HG02759 (cell line): ENCODE results near the gene EPHA8.

Experiments
- ATAC-seq: cut with Tn5 transposase; IDR thresholded peaks from one replicate; pipeline ENCODE4 v1.9.1; 2021; ENCODE audit warnings: mild to moderate bottlenecking, moderate library complexity; ENCODE audit not compliant: unreplicated experiment

EPHA8 gene

DNA sequence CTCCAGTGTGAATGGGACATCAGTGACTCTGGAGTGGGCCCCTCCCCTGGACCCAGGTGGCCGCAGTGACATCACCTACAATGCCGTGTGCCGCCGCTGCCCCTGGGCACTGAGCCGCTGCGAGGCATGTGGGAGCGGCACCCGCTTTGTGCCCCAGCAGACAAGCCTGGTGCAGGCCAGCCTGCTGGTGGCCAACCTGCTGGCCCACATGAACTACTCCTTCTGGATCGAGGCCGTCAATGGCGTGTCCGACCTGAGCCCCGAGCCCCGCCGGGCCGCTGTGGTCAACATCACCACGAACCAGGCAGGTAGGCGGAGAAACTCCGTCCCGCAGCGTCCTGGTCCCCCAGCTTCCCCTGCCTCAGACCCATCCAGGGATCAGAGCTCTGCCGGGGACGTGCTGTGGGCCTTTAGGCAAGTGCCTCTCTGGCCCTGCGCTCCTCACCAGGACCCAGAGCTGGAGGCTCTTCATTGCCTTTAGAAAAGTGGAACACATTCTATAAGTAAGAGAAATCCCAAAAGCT, 25.7 kb downstream of the EPHA8 start:
- ATAC-seq, result no peak

DNA sequence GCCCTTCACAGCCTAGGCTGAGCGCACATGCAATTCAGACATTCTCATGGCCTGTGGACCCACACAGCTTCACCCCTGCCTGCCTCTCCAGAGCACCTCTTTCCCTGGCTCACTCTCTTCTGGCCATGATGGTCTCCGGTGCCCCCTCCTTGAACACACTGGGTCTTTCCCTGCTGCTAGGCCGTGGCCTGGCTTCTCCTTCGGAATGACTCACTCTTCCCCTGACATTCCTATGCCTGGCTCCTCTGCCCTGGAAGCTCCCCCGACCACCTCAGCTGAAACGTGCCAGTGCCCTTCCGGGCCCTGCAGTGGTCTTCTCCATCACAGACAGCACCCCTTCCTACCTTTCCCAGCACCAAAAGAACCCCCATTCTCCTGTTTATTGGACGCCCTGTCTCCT, 28.3 kb downstream of the EPHA8 start:
- ATAC-seq, result no peak

DNA sequence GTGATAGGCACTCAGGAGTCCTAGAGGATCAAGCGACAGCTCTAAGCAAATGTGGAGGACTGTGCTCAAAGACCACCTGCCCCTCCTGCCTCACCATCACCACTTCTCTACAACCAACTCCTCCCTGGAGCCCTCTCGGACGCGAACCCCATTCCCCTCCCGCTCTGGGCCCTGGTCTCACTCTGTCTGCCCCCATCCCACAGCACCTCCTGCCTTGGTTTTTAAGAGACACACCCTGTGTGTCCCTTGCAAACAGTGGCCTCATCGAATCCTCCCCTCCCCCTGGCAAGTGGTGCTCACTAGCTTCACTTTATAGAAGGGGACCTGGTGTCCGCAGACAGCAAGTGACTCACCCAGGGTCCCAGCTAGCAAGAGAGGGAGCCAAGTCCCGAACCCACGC, 28.8 kb downstream of the EPHA8 start:
- ATAC-seq, result no peak

DNA sequence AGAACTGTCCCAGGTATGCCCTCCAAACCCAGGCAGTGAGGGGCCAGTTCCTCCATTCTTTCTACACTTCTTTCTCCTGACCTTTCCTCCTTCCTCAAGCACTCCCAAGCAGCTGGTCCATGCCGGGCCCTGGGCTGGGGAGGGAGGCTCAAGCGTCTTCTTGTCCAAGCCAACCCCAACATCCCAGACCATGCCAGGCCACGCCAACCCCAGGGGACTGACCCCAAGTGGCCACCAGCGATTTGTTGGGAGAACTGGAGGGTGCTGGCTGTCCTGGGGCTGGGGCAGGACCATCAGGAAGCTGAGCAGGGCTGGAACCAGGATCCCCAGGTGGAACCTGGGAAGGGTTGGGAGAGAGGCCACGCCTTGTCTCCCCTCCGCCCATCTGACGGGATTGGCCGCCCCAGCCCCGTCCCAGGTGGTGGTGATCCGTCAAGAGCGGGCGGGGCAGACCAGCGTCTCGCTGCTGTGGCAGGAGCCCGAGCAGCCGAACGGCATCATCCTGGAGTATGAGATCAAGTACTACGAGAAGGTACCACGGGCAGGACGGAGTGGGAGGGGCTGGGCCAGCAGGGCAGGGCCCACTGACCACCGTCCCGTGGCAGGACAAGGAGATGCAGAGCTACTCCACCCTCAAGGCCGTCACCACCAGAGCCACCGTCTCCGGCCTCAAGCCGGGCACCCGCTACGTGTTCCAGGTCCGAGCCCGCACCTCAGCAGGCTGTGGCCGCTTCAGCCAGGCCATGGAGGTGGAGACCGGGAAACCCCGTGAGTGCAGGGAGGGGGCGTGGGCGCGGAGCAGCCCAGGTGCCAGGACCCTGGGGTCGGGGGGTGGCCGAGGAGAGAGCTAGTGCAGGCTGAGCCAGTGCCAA, 29.9 kb downstream of the EPHA8 start:
- no peak for ATAC-seq

DNA sequence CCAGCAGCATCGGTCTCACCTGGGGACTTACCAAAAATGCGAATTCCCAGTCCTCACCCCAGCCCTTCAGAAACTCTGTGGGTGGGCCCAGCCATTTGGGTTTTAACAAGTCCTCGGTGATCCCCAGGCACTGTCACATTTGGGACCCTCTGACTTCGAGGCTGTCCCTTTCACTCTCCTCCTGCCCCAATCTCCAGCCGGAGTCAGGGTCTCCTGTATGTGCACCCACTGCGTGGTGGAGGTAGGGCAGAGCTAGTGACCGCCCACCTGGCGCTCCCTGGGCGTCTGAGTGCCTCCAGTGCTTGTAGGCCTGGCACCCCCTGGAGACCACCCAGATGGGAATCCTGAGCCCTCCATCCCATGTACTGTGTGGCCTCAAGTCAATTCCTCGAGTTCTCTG, 31.1 kb downstream of the EPHA8 start:
- ATAC-seq, result no peak

DNA sequence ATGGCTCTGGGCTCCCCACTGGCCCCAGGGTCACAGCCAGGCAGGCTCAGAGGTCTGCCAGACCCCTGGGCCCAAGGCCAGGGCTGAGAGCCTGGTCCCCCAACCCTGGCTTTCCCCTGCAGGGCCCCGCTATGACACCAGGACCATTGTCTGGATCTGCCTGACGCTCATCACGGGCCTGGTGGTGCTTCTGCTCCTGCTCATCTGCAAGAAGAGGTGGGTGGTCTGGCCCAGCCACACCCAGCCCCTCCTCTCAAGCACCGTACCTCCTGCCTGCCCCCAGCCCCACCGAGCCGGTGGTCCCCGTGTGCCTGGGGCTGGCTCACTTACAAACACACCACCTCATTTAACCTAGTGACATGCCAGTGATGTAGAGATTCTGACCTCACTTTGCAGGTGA, 31.8 kb downstream of the EPHA8 start:
- no peak for ATAC-seq

DNA sequence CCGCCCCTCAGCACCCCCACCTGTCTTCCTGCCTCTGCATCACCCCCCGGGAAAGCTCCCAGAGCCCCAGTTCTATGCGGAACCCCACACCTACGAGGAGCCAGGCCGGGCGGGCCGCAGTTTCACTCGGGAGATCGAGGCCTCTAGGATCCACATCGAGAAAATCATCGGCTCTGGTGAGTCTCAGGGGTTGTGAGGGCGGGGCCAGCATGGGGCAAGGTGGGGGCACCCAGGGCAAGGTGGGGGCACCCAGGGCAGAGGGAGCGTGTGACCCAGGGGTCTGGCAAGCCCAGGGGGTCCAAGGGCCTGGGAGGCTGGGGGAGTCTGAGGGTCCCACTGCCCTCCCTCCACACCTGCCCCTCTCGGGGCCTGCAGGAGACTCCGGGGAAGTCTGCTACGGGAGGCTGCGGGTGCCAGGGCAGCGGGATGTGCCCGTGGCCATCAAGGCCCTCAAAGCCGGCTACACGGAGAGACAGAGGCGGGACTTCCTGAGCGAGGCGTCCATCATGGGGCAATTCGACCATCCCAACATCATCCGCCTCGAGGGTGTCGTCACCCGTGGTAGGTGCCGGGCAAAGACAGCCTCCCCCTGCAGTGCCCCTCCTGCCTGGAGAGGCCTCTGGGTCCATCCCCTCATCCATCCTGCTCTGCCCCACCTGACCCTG, 34.1 kb downstream of the EPHA8 start:
- ATAC-seq, result no peak

DNA sequence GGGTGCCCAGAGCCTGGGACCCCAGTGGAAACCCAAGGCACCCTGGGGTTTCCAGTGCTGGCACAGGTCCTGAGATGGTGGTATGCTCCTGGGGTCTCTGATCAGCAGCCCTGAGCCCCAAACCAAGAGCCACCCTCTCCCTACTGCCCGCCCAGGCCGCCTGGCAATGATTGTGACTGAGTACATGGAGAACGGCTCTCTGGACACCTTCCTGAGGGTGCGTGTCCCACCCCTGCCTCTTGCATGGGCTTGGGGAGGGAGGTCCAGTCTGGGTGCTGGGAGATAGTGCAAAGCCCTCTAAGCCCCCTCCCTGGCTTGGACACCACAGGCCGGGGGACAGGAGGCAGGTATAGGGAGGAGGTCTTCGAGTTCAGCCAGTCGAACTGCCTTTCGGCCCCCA, 34.7 kb downstream of the EPHA8 start:
- no peak for ATAC-seq

DNA sequence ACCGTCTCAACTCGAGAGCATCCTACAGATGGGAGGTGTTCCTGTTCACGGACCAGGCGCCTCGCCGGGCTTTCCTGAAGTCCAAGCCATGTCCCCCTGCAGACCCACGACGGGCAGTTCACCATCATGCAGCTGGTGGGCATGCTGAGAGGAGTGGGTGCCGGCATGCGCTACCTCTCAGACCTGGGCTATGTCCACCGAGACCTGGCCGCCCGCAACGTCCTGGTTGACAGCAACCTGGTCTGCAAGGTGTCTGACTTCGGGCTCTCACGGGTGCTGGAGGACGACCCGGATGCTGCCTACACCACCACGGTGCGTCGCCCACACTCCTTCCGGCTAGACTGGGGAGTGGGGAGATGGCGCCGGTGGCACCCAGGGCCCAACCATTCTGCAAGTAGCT, 35.4 kb downstream of the EPHA8 start:
- no peak for ATAC-seq

DNA sequence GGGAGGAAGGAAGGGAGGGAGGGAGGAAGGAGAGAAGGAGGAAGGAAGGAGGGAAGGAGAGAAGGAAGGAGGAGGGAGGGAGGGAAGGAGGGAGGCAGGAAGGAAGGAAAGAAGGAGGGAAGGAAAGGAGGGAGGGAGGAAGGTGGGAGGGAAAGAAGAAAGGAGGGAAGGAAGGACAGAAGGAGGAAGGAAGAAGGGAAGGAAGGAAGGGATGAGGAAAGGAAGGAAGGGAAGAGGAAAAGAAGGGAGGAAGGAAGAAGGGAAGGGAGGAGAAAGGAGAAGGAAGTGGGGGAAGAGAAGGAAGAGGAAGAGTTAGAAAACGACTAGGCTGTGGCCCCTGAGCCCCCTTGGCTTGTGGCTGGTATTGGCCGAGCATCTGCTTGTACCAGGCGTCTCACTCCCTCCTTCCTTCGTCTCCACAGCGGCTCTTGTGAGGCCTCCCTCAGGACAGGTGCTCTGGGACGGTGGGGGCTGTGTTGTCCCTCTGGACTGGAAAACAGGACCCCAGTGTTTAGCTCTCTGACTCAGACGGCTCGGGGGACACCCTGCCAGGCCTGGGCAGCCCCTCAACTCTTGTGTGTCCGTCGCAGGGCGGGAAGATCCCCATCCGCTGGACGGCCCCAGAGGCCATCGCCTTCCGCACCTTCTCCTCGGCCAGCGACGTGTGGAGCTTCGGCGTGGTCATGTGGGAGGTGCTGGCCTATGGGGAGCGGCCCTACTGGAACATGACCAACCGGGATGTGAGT, 37.0 kb downstream of the EPHA8 start:
- no peak for ATAC-seq

DNA sequence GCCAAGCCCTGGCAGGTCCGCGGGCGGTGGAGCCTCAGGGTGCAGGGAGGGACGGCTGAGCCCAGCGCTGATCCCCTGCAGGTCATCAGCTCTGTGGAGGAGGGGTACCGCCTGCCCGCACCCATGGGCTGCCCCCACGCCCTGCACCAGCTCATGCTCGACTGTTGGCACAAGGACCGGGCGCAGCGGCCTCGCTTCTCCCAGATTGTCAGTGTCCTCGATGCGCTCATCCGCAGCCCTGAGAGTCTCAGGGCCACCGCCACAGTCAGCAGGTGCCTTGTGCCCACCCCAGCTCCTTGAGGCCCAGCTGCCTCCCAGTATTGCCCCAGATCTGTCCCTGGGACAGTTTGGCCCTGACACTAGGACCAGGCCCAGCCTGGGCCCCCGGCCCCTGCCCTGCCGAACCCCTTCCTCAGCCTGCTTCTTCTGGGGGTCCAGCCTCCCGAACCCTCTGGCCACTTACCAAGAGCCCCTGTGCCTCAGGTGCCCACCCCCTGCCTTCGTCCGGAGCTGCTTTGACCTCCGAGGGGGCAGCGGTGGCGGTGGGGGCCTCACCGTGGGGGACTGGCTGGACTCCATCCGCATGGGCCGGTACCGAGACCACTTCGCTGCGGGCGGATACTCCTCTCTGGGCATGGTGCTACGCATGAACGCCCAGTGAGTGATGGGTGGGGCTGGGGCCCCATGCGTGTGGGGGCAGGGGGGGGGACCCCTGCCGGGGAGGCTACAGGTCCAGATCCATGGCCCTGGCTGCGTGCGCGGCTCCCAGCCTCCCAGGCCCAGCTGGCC, 37.7 kb downstream of the EPHA8 start:
- ATAC-seq, result no peak

DNA sequence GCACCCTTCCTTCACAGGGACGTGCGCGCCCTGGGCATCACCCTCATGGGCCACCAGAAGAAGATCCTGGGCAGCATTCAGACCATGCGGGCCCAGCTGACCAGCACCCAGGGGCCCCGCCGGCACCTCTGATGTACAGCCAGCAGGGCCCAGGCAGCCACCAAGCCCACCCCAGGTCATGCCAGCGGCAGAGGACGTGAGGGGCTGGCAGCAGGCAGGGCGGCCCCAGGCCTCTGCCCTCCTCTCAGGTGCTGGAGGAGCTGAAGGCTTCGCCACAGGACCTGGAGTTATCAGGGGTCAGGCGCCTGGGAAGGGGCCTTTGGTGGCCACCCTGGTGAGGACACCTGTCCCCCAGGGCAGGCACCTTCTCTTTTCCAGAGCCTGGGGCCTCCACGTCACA, 38.3 kb downstream of the EPHA8 start:
- no peak for ATAC-seq

DNA sequence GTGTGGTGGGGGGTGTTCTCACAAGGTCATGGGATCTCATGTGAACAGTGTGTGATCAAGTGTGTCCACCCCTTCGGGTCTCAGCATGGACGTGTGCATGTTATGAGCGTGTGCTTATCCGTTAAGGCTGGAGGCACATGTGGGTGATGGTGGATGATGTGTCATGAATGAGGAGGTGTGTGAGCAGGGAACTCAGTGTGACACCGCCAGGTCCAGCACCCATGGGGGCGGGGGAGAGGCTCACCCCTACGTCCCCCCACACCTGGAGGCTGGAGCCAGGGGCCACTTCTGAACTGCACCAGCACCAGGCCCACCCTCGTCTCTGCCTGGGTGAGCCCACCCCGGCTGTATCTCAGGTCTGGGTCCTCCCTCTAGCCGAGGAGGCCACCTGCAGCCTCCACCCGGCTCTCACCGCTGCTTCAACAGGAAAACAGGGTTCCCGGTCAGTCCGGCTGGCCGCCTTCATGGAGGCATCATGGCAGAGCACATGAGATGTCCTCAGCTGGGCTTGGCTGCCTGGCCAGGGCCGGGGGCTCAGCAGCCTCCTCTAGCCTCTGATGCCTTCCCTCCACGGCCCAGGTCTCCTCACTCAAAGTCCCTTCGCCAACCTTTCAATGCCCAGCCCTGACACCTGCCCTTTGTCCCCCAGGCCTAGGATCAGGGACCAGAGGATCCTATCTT, 38.9 kb downstream of the EPHA8 start:
- ATAC-seq, result no peak

DNA sequence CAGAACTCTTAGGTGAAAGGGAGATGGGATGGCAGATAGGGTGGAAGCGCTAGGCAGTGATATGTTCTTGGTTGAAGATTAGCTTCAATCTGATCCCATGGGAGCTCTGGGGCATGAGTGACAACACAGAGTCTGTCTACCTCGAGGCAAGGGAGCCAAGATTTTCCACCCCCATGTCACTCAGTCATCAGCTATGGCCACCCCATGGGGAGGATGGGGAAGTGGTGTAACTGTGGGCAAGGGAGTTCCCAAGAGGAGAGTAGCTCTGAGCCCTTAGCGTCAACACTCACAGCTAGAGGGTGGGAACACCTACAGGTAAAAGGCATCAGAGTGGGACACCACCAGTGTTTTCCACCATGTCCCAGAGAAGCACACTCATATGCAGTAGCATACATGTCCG, 42.9 kb downstream of the EPHA8 start:
- no peak for ATAC-seq

DNA sequence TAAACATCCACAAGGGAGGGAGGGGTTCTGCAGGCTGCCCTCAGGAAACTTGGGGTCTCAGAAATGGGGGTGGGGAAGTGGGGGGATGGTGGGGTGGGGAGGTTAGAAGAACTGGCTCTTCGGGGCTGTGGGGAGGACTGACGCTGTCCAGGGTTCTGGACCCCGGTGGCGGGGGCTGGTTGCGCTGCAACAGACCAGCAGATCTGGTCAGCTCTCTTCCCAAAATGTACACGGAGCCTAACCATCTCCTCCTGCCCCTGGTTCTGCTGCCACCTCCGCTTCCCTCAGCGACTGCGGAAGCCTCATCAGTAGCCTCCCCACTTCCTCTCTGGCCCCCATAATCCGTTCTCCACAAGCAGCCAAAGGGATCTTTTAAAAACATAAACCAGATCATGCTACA, 43.9 kb downstream of the EPHA8 start:
- no peak for ATAC-seq

DNA sequence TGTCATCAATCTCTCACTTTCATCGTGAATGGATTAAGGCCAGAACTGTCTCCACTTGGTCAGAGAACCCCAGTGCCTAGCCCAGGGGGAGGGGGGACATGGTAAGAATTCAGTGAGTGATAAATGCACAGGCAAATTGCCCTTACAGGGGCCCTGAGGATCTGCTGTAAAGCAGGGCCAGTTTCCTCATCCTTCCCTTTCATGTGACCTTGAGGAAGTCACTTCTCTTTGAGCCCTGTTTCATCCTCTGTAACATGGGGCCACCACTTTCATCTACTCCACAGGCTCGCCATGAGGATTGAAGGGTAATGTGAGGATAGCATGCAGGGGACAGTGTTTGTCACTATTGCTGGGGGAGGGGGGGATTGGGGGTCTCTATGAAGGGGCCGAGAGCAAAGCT, 45.1 kb downstream of the EPHA8 start:
- ATAC-seq, result no peak

DNA sequence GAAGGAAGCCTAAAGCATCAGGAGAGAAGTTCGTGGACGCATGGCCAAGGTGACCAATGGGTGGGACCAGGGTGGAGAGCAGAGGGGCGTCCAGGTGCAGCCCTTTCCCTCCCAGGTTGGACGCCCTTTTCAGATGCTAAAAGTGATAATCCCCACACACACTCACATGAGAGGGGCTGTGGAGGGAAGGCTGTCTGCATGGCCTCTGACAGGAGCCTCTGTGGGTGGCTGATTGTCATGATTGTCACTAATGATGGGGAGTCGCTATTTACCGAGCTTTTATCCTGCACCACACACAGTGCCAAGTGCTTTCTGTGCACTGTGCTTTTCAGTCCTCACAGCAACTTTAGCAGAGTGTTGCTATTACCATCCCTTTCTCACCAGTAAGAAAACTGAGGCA, 46.0 kb downstream of the EPHA8 start:
- no peak for ATAC-seq

DNA sequence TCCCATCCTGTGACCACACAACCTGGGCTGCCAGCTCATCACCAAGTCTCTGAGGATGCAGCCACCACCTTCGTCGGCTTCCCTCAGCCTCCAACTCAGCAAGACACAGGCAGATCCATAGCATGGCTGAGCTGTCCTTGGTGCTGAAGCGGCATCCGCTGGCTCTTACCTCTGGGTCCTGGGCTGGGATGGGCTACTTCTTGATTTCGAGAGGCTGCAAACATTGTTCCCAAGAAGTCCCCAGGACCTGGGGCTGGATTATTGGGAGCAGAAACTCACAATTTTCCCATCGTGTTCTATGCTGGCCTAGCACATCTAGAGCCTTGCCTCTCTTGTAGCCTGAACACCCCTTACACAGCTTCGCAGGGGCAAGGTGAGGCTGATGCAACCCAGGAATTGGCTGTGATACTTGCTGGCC, 48.2 kb downstream of the EPHA8 start:
- no peak for ATAC-seq

DNA sequence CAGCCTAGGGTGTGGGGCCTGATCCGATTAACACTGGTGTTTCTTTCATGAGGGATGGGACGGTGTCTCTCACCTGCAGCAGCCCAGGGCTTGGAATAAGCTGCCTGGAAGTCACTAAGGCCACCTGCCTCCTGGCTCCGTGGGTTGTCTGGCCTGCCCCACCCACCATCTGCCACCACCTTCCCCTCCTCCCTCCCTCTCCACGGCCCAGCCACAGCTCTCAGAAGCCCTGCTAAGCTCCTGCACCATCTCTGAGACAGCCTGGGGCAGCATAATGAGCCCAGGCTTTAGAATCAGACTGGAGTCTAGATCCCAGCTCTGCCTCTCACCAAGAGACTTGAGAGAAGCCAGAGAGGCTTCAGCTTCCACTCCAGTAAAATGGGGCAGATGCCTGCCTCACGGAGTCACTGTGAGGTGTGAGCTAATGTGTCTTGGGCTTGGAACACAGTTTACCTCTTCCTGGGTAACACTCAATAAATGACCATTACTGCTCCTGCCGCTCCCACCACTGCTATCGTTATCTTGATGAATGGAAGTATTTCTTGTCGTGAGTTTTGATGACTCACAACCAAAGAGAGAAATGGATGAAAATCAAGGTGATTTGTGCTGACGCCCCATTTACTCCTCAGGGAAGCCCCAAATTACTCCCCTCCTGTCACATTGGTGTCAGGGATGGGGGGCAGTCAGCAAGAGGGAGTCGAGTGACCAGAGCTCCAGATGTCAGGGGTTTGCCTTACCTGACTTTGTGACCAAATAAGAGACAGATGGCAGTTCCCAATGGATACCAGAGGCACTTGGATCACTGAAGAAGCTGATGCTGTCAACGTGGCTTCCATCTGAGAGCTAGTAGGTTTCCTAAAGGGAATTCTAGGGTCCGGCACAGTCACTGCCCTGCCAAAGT, 49.6 kb downstream of the EPHA8 start:
- ATAC-seq, result no peak
